Liver (tissue), 9 donors: ENCODE measurements around the gene RRP1. TPM values are rescaled to one million over a fixed set of nuclear protein-coding genes. Genes with fewer than 3 reads are reported as not detected.

Experiments
- DNase-seq: peaks from one replicate; pipeline ENCODE4 v3.0.0-alpha.2; 2017; ENCODE audit warnings: low spot score
- H3K27ac ChIP-seq, 2 donors: one replicate each; pipeline ENCODE4 v1.7.0; 2013; ENCODE audit warnings: inconsistent platforms in 2 of 2, low read length in 2 of 2, control low read depth in 1 of 2, low read depth in 1 of 2, mild to moderate bottlenecking in 1 of 2
- H3K27me3 ChIP-seq, 4 donors: one replicate each; pipeline versions ENCODE4 v1.6.1 to v1.7.0; 2013; ENCODE audit warnings: low read length in 3 of 4, inconsistent platforms in 1 of 4, mild to moderate bottlenecking in 1 of 4, moderate library complexity in 1 of 4; ENCODE audit not compliant: control insufficient read depth in 4 of 4, insufficient read depth in 4 of 4
- H3K36me3 ChIP-seq, 4 donors: one replicate each; pipeline versions ENCODE4 v1.6.1 to v1.7.0; 2013; ENCODE audit warnings: low read length in 3 of 4, mild to moderate bottlenecking in 3 of 4, low read depth in 1 of 4, moderate library complexity in 1 of 4; ENCODE audit not compliant: control insufficient read depth in 4 of 4, insufficient read depth in 3 of 4
- H3K4me1 ChIP-seq, 4 donors: one replicate each; pipeline versions ENCODE4 v1.6.1 to v1.7.0; 2013; ENCODE audit warnings: low read length in 3 of 4, mild to moderate bottlenecking in 3 of 4, moderate library complexity in 1 of 4; ENCODE audit not compliant: control insufficient read depth in 4 of 4, insufficient read depth in 4 of 4
- H3K4me3 ChIP-seq, 3 donors: one replicate each; pipeline versions ENCODE4 v1.6.1 to v1.7.0; 2013; ENCODE audit warnings: low read length in 3 of 3, control low read depth in 1 of 3, low read depth in 1 of 3, mild to moderate bottlenecking in 1 of 3
- H3K9ac ChIP-seq, 2 donors: one replicate each; pipeline ENCODE4 v1.7.0; 2013; ENCODE audit warnings: low read length in 2 of 2, mild to moderate bottlenecking in 2 of 2, moderate library complexity in 2 of 2, control low read depth in 1 of 2, low read depth in 1 of 2
- H3K9me3 ChIP-seq, 4 donors: one replicate each; pipeline versions ENCODE4 v1.6.1 to v1.7.0; 2013; ENCODE audit warnings: low read length in 3 of 4; ENCODE audit not compliant: control insufficient read depth in 4 of 4
- EGR1 ChIP-seq, 2 donors: IDR thresholded peaks; 2 replicates each; pipeline ENCODE4 v1.6.1; 2016 to 2018; ENCODE audit warnings: antibody characterized with exemption in 2 of 2, low read depth in 2 of 2
- FOXA1 ChIP-seq: IDR thresholded peaks from 2 replicates; pipeline ENCODE4 v1.6.1; 2016; ENCODE audit warnings: antibody characterized with exemption
- FOXA2 ChIP-seq: IDR thresholded peaks from 2 replicates; pipeline ENCODE4 v1.6.1; 2016; ENCODE audit warnings: antibody characterized with exemption
- GABPA ChIP-seq, 2 donors: IDR thresholded peaks in 1 of 2; conservative IDR thresholded peaks in 1 of 2; 2 replicates each; pipeline ENCODE4 v1.6.1; 2016; ENCODE audit warnings: antibody characterized with exemption in 2 of 2, mild to moderate bottlenecking in 1 of 2, moderate library complexity in 1 of 2
- HNF4A ChIP-seq, 2 donors: conservative IDR thresholded peaks; 2 replicates each; pipeline ENCODE4 v1.6.1; 2016; ENCODE audit warnings: antibody characterized with exemption in 2 of 2, mild to moderate bottlenecking in 2 of 2
- HNF4G ChIP-seq: IDR thresholded peaks from 2 replicates; pipeline ENCODE4 v1.6.1; 2016; ENCODE audit warnings: antibody characterized with exemption
- JUND ChIP-seq, 2 donors: IDR thresholded peaks; 2 replicates each; pipeline ENCODE4 v1.6.1; 2016; ENCODE audit warnings: antibody characterized with exemption in 2 of 2
- NR2F2 ChIP-seq: IDR thresholded peaks from 2 replicates; pipeline ENCODE4 v1.6.1; 2016; ENCODE audit warnings: antibody characterized with exemption
- RAD21 ChIP-seq, 2 donors: IDR thresholded peaks; 2 replicates each; pipeline ENCODE4 v1.6.1; 2016; ENCODE audit warnings: antibody characterized with exemption in 2 of 2, mild to moderate bottlenecking in 2 of 2
- RXRA ChIP-seq, 2 donors: IDR thresholded peaks; 2 replicates each; pipeline ENCODE4 v1.6.1; 2017 to 2018; ENCODE audit warnings: antibody characterized with exemption in 2 of 2, mild to moderate bottlenecking in 1 of 2
- TAF1 ChIP-seq: conservative IDR thresholded peaks from 2 replicates; pipeline ENCODE4 v1.6.1; 2016; ENCODE audit warnings: antibody characterized with exemption, mild to moderate bottlenecking
- WGBS: extraction: QIAGEN DNeasy Blood & Tissue Kit; methylation state at CpG from one replicate; pipeline ENCODE4 v1.1.7; 2013; 5-methylcytosine and 5-hydroxymethylcytosine counted together
- polyA plus RNA-seq, 2 donors: library from polyadenylated mRNA; stranded (reverse) in 1 of 2; unstranded in 1 of 2; fragments of 200-250 nt in 1 of 2; fragments of >200 nt in 1 of 2; fragmentation: Nextera tagmentation in 1 of 2; extraction: Ambion mirVana in 1 of 2; gene quantifications; one replicate each; pipeline versions ENCODE4 v1.2.1 to v1.2.3, GENCODE V29; 2013 to 2015
- total RNA-seq, 2 donors: library from RNA; depleted of rRNA; stranded (reverse); fragments of >200 nt; gene quantifications; one replicate each; pipeline ENCODE4 v1.2.3, GENCODE V29; 2014
- TF ChIP-seq, protein P1 (sequence below): fragments of 150-350 bp; IDR thresholded peaks from 2 replicates; pipeline ENCODE4 v1.5.1; 2017; ENCODE audit warnings: improper control_type of control experiment, low read depth, low read length; ENCODE audit not compliant: missing input control
- TF ChIP-seq, protein P2 (sequence below): IDR thresholded peaks from 2 replicates; pipeline ENCODE4 v1.6.1; 2016; ENCODE audit warnings: antibody characterized with exemption, mild to moderate bottlenecking
- TF ChIP-seq, protein P3 (sequence below): IDR thresholded peaks from 2 replicates; pipeline ENCODE4 v1.6.1; 2016; ENCODE audit warnings: antibody characterized with exemption
- TF ChIP-seq, protein P4 (sequence below): IDR thresholded peaks from 2 replicates; pipeline ENCODE4 v1.6.1; 2016; ENCODE audit warnings: antibody characterized with exemption
- TF ChIP-seq, protein P5 (sequence below): IDR thresholded peaks from 2 replicates; pipeline ENCODE4 v1.6.1; 2016; ENCODE audit warnings: antibody characterized with exemption
- donor health status: healthy.
- donor health status: healthy.
- donor health status: healthy.
- donor health status: healthy.
- donor health status: healthy.

RRP1 gene
- total and polyA plus RNA-seq, 4 donors, result 5.4 to 15.0 (median 7.7) TPM

DNA sequence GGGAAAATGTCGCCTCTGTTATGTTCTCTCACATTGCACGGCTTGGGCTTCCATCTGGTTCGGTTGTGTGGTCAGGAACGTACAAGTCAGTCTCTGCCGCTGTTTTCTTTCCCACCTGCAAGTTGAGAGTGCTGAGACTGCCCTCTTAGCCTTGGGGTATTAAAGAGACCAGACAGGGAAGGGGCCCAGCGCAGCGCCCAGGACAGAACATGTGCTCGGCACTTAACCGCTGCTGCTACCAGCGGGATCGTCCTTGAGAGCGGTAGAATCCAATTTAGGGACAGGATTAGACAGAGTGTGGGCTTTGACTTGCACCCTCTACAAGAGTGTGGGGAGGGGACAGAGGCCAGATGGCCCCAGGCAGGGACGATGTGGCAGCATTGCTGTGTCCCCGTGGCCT is 57.9 kb downstream of the RRP1 start (continued):
- TF ChIP-seq, protein P1, sequence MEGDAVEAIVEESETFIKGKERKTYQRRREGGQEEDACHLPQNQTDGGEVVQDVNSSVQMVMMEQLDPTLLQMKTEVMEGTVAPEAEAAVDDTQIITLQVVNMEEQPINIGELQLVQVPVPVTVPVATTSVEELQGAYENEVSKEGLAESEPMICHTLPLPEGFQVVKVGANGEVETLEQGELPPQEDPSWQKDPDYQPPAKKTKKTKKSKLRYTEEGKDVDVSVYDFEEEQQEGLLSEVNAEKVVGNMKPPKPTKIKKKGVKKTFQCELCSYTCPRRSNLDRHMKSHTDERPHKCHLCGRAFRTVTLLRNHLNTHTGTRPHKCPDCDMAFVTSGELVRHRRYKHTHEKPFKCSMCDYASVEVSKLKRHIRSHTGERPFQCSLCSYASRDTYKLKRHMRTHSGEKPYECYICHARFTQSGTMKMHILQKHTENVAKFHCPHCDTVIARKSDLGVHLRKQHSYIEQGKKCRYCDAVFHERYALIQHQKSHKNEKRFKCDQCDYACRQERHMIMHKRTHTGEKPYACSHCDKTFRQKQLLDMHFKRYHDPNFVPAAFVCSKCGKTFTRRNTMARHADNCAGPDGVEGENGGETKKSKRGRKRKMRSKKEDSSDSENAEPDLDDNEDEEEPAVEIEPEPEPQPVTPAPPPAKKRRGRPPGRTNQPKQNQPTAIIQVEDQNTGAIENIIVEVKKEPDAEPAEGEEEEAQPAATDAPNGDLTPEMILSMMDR, result no peak
- no peak for TF ChIP-seq GABPA (IDR thresholded peaks at IDR 0.05 in 1 of 2, conservative IDR thresholded peaks at IDR 0.05 in 1 of 2)
- no peak for TF ChIP-seq NR2F2

DNA sequence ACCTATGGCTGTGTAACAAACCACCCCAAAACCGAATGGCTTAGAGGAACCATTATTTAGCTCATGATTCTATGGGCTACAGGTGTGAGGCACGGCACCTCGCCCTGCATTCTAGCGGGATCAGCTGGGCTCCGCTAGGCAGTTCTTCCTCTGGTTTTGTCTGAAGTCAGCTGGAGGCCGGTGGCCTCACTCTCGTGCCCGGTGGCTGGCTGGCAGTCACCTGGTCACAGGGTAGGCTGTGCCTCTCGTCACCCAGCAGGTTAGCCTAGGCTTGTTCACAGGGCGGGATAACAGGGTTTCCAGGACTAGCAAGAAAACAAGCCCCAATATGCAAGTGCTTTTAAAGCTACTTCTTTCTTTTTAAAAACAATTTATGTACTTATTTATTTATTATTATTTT is 59.4 kb downstream of the RRP1 start:
- no peaks in the 10 kb centered on the region for H3K4me1 ChIP-seq
- H3K36me3 ChIP-seq, result no peaks in the 10 kb centered on the region
- no peak overlapping the region for H3K4me3 ChIP-seq
- WGBS, result 94% methylated on average over 10 of the region's 10 CpGs
- DNase-seq, result no peak
- no peaks in the 10 kb centered on the region for H3K9me3 ChIP-seq
- no peak overlapping the region for H3K27ac ChIP-seq
- no peak overlapping the region for H3K9ac ChIP-seq
- no peaks in the 10 kb centered on the region for H3K27me3 ChIP-seq
- TF ChIP-seq RAD21 (IDR thresholded peaks at IDR 0.05), result no peak
- TF ChIP-seq TAF1, result no peak
- TF ChIP-seq RXRA (IDR thresholded peaks at IDR 0.05), result no peak
- no peak for TF ChIP-seq HNF4A (conservative IDR thresholded peaks at IDR 0.05)
- TF ChIP-seq EGR1 (IDR thresholded peaks at IDR 0.05; ENCODE audit: low read depth in 2 of 2), result no peak
- no peak for TF ChIP-seq HNF4G
- TF ChIP-seq, protein P2, sequence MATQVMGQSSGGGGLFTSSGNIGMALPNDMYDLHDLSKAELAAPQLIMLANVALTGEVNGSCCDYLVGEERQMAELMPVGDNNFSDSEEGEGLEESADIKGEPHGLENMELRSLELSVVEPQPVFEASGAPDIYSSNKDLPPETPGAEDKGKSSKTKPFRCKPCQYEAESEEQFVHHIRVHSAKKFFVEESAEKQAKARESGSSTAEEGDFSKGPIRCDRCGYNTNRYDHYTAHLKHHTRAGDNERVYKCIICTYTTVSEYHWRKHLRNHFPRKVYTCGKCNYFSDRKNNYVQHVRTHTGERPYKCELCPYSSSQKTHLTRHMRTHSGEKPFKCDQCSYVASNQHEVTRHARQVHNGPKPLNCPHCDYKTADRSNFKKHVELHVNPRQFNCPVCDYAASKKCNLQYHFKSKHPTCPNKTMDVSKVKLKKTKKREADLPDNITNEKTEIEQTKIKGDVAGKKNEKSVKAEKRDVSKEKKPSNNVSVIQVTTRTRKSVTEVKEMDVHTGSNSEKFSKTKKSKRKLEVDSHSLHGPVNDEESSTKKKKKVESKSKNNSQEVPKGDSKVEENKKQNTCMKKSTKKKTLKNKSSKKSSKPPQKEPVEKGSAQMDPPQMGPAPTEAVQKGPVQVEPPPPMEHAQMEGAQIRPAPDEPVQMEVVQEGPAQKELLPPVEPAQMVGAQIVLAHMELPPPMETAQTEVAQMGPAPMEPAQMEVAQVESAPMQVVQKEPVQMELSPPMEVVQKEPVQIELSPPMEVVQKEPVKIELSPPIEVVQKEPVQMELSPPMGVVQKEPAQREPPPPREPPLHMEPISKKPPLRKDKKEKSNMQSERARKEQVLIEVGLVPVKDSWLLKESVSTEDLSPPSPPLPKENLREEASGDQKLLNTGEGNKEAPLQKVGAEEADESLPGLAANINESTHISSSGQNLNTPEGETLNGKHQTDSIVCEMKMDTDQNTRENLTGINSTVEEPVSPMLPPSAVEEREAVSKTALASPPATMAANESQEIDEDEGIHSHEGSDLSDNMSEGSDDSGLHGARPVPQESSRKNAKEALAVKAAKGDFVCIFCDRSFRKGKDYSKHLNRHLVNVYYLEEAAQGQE, result no peak
- TF ChIP-seq, protein P3, sequence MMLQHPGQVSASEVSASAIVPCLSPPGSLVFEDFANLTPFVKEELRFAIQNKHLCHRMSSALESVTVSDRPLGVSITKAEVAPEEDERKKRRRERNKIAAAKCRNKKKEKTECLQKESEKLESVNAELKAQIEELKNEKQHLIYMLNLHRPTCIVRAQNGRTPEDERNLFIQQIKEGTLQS, result no peak
- TF ChIP-seq NR2F2, result no peak
- no peak for TF ChIP-seq FOXA1
- no peak for TF ChIP-seq JUND (IDR thresholded peaks at IDR 0.05)

DNA sequence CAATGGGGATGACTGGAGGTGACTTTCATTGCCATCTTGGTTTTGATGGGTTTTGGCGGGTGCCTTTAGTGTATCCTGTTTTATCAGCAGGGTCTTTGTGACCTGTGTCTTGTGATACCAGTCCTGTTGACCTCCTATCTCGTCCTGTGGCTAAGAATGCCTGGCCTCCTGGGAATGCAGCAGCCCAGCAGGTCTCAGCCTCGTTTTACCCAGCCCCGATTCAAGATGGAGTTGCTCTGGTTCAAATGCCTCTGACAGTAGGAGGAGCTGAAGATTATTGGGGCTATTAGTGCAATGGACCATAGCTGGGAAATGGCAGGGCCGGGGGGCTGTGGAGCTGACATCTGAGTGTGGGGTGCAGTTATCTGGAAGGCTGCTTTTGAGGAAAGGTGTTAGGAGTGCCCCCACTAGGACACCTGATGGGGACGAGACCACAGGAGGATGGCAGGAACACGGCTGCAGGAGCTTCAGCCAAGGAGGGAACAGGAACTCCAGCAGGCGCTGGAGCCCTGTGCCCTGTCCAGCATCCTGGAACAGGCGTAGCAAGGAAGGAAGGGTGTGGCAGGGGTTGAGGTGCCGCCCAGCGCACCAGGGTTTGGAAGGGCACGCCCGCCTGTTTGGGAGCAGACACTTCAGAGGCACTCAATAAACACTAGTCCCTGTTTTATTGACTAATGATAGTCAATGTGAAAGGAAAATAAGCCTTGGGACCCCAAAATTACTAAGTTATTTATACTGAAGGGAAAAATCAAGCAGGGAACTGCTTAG is 60.3 kb downstream of the RRP1 start:
- Histone ChIP-seq H3K27me3 (no peaks in the 10 kb centered on the region), H3K4me3 (no peak overlapping the region), H3K4me1 (no peaks in the 10 kb centered on the region), H3K36me3 (no peaks in the 10 kb centered on the region), H3K27ac (no peak overlapping the region), H3K9me3 (no peaks in the 10 kb centered on the region), H3K9ac (no peak overlapping the region)
- DNase-seq, result no peak
- TF ChIP-seq RXRA (IDR thresholded peaks at IDR 0.05) (no peak), HNF4A (conservative IDR thresholded peaks at IDR 0.05) (no peak), NR2F2 (no peak), TAF1 (no peak), GABPA (IDR thresholded peaks at IDR 0.05 in 1 of 2, conservative IDR thresholded peaks at IDR 0.05 in 1 of 2) (no peak), JUND (IDR thresholded peaks at IDR 0.05) (no peak), RAD21 (IDR thresholded peaks at IDR 0.05) (no peak), HNF4G (no peak), FOXA2 (no peak)
- TF ChIP-seq, protein P4, sequence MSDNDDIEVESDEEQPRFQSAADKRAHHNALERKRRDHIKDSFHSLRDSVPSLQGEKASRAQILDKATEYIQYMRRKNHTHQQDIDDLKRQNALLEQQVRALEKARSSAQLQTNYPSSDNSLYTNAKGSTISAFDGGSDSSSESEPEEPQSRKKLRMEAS, result no peak
- TF ChIP-seq, protein P1, result no peak
- TF ChIP-seq, protein P3, result no peak
- TF ChIP-seq, protein P5, sequence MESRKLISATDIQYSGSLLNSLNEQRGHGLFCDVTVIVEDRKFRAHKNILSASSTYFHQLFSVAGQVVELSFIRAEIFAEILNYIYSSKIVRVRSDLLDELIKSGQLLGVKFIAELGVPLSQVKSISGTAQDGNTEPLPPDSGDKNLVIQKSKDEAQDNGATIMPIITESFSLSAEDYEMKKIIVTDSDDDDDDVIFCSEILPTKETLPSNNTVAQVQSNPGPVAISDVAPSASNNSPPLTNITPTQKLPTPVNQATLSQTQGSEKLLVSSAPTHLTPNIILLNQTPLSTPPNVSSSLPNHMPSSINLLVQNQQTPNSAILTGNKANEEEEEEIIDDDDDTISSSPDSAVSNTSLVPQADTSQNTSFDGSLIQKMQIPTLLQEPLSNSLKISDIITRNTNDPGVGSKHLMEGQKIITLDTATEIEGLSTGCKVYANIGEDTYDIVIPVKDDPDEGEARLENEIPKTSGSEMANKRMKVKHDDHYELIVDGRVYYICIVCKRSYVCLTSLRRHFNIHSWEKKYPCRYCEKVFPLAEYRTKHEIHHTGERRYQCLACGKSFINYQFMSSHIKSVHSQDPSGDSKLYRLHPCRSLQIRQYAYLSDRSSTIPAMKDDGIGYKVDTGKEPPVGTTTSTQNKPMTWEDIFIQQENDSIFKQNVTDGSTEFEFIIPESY, result no peak
- WGBS, result 74% methylated on average over 13 of the region's 13 CpGs
